HFF-Myc (cell line): ENCODE results near the gene CHPF2.
A peak's percentile ranks its signal among the peaks of the same experiment; 100 is the strongest.

ENCODE experiments used
- DNase-seq: peaks from one replicate; pipeline ENCODE4 v3.0.0-alpha.2; 2011; ENCODE audit warnings: low read depth; ENCODE audit errors: extremely low read depth
- H3K4me3 ChIP-seq: replicated peaks from 2 replicates; pipeline ENCODE4 v1.5.1; 2011; ENCODE audit warnings: low read depth, mild to moderate bottlenecking, control low read depth, low read length
- TF ChIP-seq, protein P1 (sequence below): IDR thresholded peaks from 2 replicates; pipeline ENCODE4 v1.5.1; 2012; ENCODE audit warnings: mild to moderate bottlenecking, low read depth, low read length, control low read depth; ENCODE audit errors: missing control alignments

CHPF2 gene

DNA sequence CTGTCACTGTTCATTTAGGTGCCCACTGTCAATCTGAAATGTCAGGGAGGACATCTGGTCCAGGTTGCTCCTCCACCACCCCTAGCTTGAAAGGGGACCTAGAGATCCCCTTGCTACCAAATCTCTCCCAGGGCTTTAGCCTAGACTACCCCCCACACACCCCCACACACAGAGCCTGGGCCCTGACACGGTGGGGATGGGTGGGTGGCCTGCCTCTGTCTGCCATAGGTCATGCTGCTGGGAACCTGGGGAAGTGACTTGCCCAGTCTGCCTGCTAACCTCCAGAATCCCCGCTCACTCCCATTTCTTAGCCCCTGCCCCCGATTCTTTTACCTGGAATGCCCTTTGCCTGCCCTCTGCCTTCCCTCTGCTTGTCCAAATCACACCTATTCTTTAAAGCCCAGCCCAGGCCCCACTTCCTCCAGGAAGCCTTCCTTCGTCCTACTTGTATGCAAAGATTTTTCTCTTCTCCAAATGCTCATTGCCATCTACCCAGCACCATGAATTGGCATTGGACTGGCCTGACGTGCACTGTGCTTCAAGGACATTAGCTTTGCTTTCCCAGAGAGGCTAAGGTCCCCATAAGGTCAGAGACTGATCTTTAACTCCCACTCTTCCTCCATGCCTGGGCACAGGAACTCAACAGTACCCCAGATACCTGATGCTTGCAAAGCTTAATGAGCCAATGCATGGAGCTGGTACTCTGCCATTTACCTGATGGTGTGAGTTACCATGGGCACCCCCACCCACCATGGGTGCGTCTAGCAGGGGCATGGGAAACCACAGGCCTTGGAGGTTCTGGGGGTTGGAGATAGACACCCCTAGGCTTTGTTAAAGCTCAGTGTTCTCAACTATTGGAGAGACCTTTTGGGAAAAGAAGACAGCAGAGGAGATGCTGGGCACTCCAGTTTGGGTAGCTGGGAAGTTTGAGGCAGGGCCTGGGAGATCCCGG, 18.2 kb downstream of the CHPF2 start:
- DNase-seq: no peak
- TF ChIP-seq, protein P1, sequence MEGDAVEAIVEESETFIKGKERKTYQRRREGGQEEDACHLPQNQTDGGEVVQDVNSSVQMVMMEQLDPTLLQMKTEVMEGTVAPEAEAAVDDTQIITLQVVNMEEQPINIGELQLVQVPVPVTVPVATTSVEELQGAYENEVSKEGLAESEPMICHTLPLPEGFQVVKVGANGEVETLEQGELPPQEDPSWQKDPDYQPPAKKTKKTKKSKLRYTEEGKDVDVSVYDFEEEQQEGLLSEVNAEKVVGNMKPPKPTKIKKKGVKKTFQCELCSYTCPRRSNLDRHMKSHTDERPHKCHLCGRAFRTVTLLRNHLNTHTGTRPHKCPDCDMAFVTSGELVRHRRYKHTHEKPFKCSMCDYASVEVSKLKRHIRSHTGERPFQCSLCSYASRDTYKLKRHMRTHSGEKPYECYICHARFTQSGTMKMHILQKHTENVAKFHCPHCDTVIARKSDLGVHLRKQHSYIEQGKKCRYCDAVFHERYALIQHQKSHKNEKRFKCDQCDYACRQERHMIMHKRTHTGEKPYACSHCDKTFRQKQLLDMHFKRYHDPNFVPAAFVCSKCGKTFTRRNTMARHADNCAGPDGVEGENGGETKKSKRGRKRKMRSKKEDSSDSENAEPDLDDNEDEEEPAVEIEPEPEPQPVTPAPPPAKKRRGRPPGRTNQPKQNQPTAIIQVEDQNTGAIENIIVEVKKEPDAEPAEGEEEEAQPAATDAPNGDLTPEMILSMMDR: no peak
- no peak overlapping the region for H3K4me3 ChIP-seq

DNA sequence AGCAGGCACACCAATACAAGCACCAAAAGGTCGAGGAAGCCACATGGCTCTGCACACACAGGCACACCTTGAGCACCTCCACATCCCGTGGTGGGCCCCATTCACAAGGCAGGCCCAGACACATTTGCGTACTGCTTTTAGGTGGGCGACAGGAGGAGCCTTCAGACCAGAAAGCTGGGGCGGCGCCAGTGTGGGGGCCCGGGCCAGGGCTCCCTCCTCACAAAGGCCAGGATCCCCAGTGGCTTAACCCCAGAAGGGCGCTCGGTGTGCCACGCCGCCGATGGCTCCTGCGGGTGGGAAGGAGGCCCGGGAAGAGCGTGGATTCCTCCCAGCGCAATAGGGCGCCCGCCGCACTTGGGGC, 19.0 kb downstream of the CHPF2 start:
- H3K4me3 ChIP-seq: peak overlapping the region; percentile 25
- no peak for DNase-seq
- TF ChIP-seq, protein P1: no peak

DNA sequence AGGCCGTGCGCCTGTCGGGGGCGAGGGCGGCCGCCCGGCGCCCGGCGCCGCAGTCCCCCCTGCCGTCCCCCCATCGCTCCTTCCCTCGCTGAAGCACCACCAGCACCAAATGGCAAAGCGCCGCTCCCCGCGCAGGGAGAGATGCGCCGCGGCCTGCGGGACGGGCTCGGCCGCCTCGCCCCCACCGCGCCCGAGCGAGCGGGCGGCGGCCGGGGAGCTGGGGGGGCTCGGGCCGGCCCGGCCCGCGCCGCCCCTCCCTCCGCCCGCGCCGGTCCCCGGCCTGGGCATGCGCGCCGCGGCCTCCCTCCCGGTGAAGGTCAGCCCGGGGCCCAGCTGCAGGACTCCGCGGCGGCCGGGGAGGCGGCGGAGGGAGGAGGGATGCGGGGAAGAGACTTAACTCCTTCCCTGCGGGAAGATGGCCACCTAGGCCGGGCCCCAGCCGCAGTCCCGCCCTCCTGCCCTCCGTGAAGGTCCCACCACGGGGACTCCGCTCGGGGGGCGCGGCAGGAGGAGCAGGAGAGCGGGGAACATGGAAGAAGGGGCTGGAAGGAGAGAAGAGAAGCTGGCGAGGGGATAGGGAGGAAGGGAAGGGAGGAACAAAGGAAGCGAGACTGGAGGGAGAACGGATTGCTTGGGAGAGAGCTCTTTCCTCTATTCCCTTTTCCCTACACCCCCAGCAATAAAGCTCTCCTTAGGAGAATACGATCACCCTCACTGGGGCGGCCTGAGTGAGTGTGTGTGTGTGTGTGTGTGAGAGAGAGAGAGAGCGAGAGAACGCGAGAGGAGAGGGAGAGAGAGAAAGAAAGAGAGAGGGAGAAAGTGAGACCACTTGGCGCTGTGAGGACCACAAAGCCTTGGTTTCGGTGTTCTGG, 19.6 kb downstream of the CHPF2 start:
- TF ChIP-seq, protein P1: no peak
- H3K4me3 ChIP-seq: peak overlapping the region; percentile 51
- no peak for DNase-seq

DNA sequence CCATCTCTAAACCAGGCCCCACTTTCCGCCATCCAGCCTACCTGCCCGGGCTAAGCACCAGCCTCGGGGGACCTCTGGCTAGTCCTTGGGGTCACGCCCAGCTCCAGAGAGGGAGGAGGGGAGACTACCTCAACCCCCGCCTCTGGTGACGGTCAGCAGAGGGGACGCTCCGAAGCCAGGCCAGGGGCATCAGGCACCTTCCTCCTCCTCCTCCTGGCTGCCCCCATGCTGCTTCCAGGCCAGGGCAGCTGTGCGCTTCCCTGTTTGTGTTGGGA, 20.2 kb downstream of the CHPF2 start:
- H3K4me3 ChIP-seq: peak overlapping the region; percentile 51
- TF ChIP-seq, protein P1: no peak
- DNase-seq: no peak

DNA sequence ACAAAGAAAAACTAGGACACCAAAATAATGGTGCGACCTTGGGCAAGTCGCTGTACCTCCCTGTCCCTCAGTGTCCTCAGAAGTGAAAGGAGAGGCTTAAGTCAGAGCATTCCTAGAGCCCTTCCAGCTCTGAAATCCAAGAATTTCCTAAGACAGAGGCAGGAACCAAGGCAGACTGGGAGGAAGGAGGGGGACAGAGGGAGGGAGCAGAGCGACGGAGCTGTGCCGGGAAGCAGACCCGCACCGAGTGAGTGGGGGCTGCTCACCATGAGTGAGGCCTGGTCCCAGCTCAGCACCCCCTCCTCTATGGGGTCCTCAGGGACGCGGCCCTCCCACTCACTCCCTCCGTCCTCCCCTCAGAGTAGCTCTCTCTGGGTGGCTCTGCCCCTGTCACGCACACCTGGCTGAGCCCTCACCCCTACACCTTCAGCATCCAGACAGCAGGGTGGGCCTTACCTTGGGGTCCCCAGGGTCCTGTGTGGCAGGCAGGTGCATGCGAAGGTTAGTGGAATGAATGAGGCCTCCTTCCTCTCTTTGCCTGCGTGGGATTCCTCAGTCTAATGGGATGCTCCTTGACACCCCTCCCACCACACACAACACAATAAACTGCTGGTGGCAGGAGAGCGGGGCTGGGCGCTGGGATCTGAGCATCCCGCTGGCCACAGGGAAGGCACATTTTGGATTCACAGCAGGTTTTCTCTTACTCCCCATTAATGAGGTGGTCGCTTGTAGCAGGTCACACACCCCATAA, 20.9 kb downstream of the CHPF2 start:
- TF ChIP-seq, protein P1: no peak
- no peak overlapping the region for H3K4me3 ChIP-seq
- no peak for DNase-seq

DNA sequence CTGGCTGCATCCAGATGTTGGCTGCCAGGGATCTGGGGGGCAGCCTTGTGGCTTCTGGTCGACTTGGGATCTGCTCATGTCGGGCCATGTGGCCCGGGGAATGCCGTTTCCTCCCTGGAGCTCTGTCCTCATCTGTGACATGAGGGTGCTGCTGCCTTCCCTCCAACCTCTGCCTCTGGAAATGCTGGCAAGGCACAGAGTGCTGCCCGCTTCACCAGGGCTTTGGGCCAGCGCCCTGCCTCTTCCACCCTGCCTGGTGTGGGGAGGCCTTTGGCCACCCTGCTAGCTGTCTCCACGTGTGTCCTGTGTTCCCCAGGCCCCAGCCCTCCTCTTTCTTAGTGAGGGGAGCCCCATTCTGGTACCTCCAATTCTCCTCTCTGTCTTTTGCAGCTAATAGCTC, 22.0 kb downstream of the CHPF2 start:
- TF ChIP-seq, protein P1: no peak
- H3K4me3 ChIP-seq: no peak overlapping the region
- no peak for DNase-seq
